DMS 273 (cell line): ENCODE results near the gene PPP2R2B.
A peak's percentile ranks its signal among the peaks of the same experiment; 100 is the strongest.

Experiments
- DNase-seq: peaks from one replicate; lab custom pipeline; 2025; ENCODE audit not compliant: unreplicated experiment; lab: John Stamatoyannopoulos, UW

Gene PPP2R2B

GRCh38 chr5:146878476-146879172 is at the start of gene PPP2R2B:
Gene PPP2R2B, minus strand, starts transcription at chr5:146878757.
- peak; percentile 82 for DNase-seq

DNA sequence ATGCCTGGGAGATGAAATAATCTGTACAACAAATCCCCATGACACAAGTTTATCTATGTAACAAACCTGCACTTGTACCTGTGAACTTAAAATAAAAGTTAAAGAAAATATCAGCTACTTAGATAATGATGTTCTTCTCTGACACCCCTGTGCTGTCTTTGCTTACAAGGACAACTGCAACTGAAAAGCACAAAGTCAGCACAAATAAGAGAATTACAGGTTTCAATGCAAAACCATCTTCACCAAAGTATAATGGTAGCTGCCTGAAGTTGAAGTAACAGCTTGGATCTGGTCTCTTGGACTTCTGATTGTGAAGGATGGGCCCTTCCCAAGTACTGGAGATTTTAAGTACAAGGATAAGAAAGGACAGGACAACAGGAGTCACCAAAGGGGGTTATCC is 45.6 kb upstream of the PPP2R2B start:
- no peak for DNase-seq

DNA sequence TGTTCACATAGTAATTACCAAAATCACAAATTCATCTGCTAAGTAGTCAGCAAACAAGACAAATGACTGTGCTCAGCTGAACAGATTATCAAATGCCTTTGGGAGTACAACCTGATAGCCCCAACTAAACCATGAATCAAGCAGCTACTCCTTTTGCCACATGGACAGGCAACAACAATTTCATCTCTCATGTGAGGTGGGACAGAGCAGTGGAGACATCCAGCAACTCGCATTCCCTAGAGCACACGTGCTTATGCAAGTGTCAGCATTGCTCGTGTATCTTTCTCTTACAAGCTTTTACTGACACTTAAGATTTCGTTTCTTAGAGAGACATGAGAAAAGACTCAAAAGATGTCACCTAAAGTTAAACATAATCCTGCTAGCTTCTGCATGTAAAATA is 42.7 kb upstream of the PPP2R2B start:
- no peak for DNase-seq

GRCh38 chr5:146920351-146920881 is 41.9 kb upstream of the PPP2R2B start:
- no peak for DNase-seq

DNA sequence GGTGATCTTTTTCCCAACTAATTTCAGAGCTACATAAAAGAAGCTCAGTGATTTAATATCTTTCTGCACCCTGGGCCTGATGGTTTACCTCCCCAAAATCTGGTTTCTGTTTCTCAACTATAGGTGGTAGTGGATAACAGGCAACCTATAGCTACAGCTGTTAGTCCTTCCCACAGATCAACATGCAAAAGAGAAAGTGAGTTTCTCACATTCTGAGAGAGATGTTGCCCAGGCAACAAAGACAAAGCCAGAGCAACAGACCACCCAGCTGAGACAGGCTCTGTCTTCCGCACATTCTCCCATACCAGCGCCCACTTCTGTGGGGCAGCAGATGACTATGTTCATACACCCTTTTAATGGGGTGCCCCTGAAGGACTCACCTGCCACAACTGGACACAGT is 40.7 kb upstream of the PPP2R2B start:
- DNase-seq: no peak

DNA sequence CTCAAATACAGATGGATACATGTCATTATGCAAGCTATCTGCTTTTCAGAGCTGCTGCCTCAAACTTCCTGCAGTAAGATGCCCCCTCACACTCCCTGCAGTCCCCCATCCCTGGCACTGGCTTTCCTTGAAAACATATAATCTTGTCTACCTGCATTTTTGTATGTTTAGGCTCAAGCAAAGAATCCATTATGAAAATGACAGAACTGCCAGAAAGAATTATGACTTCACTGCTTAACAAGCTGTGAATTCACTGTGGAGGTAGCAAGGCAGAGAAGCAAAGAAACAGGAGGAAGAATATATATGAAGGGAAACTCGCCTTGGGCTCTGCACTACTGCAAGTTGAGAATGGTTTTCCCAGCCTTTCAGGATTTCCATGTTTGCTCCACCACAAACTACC is 39.4 kb upstream of the PPP2R2B start:
- DNase-seq: no peak

GRCh38 chr5:146912874-146913273 is 34.3 kb upstream of the PPP2R2B start:
- no peak for DNase-seq

DNA sequence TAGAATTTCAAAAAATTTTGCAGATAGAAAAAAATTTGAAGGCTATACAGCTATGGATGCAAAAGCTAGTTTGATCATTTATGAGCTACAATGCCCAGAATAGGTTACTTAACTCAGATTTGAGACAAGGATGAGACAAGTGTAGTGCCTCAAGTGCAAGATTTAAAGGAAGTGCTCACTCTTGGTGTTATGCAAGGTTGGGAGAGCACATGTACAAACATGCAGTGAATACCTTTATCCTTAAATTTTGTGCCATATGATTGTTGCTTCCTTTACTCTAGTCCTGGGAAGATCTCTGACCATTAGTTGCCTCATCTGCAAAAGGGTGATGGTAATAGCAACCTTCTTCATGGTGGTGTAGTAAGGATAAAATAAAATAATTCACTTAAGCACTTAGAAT is 31.7 kb upstream of the PPP2R2B start:
- no peak for DNase-seq

GRCh38 chr5:146909255-146910068 is 30.9 kb upstream of the PPP2R2B start:
- no peak for DNase-seq

GRCh38 chr5:146906803-146907202 is 28.2 kb upstream of the PPP2R2B start:
- peak; percentile 36 for DNase-seq

DNA sequence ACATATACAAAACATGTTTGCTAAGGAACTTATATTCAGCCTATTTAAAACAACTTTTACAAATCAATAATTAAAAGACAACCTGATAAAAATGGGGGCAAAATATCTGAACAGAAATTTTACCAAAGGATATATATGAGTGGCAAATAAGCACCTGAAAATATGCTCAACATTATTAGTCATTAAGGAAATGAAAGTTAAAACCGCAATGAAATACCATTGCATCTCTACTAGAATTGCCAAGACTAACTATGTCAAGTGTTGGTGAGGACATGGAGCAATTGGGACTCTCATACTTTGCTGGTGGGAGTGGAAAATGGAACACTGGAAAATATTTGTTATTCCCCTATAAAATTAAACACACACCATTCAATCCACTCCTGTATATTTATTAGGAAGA is 26.3 kb upstream of the PPP2R2B start:
- no peak for DNase-seq

- DNase-seq: no peak
These were observed 25.2 kb upstream of the PPP2R2B start for GRCh38 chr5:146903789-146904188.

DNA sequence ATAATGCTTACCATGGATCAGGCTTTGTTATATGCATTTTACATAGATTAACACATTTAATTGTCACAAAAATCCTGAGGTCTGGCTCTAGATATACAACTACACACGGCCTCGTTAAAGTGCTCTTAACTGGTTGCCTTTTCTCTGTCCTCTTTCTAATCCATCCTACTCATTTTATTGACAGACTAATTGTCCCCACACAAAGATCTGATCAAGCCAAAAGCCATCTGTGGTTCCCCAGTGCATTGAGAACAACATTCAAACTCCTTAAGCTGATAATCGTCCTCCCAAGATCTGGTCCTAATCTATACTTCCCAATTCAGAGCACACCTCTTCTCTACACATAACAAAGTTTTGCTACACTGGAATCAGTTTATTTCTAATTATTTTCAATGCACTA is 23.9 kb upstream of the PPP2R2B start:
- DNase-seq: no peak

- DNase-seq: no peak
These were observed 18.5 kb upstream of the PPP2R2B start for GRCh38 chr5:146897061-146897460.

DNA sequence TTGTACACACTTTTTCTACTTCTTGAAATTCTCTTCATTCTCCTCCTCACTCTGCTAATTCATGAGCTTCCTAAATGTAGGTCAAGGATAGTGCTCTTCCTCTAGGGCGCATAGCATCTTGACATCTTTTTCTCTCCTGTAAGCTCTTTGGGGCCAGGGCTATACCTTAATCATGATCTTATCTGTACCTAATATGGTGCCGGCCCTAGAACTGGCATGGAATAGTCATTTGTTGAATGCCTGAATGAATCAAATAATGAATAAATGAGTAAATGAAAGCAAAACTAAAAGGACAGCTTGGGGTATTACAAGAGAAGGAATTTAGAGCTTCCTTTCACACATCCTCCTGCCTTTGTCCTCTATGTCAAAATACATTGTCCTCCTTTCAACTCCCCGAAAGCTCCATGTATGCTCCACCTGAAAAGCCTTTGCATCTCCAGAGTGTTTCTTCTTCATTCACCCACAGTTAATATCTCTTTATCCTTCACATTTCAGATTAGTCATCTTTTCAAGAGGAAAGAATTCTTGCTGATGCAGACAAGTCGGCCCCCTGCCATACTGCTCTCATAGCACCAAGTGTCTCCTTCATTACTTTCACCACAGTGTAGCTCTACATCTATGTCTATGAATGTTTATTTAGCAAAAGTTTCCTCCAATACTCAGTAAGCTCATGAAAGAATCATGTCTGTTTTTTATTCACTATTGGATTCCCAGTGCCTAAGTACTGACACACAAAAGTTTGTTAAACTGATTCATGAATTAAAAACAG is 16.4 kb upstream of the PPP2R2B start:
- DNase-seq: no peak

DNA sequence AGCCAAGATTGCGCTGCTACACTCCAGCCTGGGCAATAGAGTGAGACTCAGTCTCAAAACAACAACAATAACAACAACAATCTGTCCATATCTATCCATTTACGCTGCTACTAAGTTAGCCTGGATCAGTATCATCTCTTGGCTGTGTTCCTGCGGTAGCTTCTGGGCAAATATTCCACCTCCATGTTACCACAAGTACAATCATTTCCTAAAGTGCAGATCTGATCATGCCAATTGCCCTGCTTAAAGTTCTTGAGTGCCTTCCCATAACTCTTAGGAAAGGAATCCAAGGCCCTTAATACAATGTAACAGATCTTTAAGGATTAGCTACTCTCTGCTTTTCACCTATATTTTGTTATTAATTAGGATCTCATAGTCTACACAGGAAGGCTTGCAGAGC is 15.4 kb upstream of the PPP2R2B start:
- DNase-seq: no peak

- DNase-seq: no peak
These were observed 13.7 kb upstream of the PPP2R2B start for GRCh38 chr5:146892231-146892630.

GRCh38 chr5:146891511-146891910 is 13.0 kb upstream of the PPP2R2B start:
- no peak for DNase-seq

- DNase-seq: no peak
These were observed 12.3 kb upstream of the PPP2R2B start for GRCh38 chr5:146890731-146891440.

GRCh38 chr5:146890066-146890465 is 11.5 kb upstream of the PPP2R2B start:
- DNase-seq: no peak

DNA sequence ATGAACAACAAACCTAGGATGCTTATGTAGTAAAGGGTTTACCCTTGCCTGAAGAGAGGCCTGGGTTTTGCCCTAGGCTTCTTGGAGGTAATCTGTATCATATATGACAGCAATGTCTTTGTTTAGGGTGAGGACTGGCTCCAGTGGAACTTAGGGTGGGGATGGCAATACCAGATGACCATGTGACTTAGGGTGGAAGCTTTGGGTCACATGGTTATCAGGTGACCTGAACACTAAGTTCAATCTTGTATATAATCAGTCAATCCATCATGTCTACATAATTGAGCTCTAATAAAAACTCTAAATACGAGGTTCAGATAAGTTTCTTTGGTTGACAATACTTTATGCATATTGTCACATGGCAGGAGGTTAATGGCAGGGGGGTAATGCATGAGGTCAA is 10.6 kb upstream of the PPP2R2B start:
- DNase-seq: no peak
